Measurements from ENCODE around the gene TEX52. TPM values are rescaled to one million over a fixed set of nuclear protein-coding genes. Genes with fewer than 3 reads are reported as not detected.

The TEX52 gene
- polyA plus RNA-seq, 1 donor from 2014 or later, result not detected

GRCh38 chr12:2897418-2897817 is 40.6 kb upstream of the TEX52 start:
- H3K4me2 ChIP-seq (ENCODE audit: low read length), result no peak overlapping the region
- TF ChIP-seq, protein P1, sequence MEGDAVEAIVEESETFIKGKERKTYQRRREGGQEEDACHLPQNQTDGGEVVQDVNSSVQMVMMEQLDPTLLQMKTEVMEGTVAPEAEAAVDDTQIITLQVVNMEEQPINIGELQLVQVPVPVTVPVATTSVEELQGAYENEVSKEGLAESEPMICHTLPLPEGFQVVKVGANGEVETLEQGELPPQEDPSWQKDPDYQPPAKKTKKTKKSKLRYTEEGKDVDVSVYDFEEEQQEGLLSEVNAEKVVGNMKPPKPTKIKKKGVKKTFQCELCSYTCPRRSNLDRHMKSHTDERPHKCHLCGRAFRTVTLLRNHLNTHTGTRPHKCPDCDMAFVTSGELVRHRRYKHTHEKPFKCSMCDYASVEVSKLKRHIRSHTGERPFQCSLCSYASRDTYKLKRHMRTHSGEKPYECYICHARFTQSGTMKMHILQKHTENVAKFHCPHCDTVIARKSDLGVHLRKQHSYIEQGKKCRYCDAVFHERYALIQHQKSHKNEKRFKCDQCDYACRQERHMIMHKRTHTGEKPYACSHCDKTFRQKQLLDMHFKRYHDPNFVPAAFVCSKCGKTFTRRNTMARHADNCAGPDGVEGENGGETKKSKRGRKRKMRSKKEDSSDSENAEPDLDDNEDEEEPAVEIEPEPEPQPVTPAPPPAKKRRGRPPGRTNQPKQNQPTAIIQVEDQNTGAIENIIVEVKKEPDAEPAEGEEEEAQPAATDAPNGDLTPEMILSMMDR (IDR thresholded peaks at IDR 0.05; ENCODE audit: poor library complexity, severe bottlenecking), result no peak
- TF ChIP-seq RAD21 (conservative IDR thresholded peaks at IDR 0.05) (no peak), TAF1 (IDR thresholded peaks at IDR 0.05; ENCODE audit: low read depth) (no peak), POLR2AphosphoS5 (IDR thresholded peaks at IDR 0.05) (no peak), MXI1 (conservative IDR thresholded peaks at IDR 0.05; ENCODE audit: poor library complexity, severe bottlenecking) (no peak), SMC3 (conservative IDR thresholded peaks at IDR 0.05; ENCODE audit: poor library complexity) (no peak), EZH2 (IDR thresholded peaks at IDR 0.05; ENCODE audit: borderline replicate concordance, insufficient read depth, low read length, poor library complexity, severe bottlenecking) (no peak), EP300 (conservative IDR thresholded peaks at IDR 0.05; ENCODE audit: poor library complexity, severe bottlenecking) (no peak)
- TF ChIP-seq, protein P2, sequence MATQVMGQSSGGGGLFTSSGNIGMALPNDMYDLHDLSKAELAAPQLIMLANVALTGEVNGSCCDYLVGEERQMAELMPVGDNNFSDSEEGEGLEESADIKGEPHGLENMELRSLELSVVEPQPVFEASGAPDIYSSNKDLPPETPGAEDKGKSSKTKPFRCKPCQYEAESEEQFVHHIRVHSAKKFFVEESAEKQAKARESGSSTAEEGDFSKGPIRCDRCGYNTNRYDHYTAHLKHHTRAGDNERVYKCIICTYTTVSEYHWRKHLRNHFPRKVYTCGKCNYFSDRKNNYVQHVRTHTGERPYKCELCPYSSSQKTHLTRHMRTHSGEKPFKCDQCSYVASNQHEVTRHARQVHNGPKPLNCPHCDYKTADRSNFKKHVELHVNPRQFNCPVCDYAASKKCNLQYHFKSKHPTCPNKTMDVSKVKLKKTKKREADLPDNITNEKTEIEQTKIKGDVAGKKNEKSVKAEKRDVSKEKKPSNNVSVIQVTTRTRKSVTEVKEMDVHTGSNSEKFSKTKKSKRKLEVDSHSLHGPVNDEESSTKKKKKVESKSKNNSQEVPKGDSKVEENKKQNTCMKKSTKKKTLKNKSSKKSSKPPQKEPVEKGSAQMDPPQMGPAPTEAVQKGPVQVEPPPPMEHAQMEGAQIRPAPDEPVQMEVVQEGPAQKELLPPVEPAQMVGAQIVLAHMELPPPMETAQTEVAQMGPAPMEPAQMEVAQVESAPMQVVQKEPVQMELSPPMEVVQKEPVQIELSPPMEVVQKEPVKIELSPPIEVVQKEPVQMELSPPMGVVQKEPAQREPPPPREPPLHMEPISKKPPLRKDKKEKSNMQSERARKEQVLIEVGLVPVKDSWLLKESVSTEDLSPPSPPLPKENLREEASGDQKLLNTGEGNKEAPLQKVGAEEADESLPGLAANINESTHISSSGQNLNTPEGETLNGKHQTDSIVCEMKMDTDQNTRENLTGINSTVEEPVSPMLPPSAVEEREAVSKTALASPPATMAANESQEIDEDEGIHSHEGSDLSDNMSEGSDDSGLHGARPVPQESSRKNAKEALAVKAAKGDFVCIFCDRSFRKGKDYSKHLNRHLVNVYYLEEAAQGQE (IDR thresholded peaks at IDR 0.05; ENCODE audit: borderline replicate concordance), result no peak

GRCh38 chr12:2895511-2895910 is 38.7 kb upstream of the TEX52 start:
- TF ChIP-seq TAF1 (IDR thresholded peaks at IDR 0.05; ENCODE audit: low read depth), result no peak
- TF ChIP-seq, protein P1 (IDR thresholded peaks at IDR 0.05; ENCODE audit: poor library complexity, severe bottlenecking), result no peak
- TF ChIP-seq EZH2 (IDR thresholded peaks at IDR 0.05; ENCODE audit: borderline replicate concordance, insufficient read depth, low read length, poor library complexity, severe bottlenecking), result no peak
- TF ChIP-seq, protein P2 (IDR thresholded peaks at IDR 0.05; ENCODE audit: borderline replicate concordance), result no peak
- TF ChIP-seq RAD21 (conservative IDR thresholded peaks at IDR 0.05), result no peak
- TF ChIP-seq POLR2AphosphoS5 (IDR thresholded peaks at IDR 0.05), result no peak
- no peak for TF ChIP-seq EP300 (conservative IDR thresholded peaks at IDR 0.05; ENCODE audit: poor library complexity, severe bottlenecking)
- no peak for TF ChIP-seq MXI1 (conservative IDR thresholded peaks at IDR 0.05; ENCODE audit: poor library complexity, severe bottlenecking)
- no peak for TF ChIP-seq SMC3 (conservative IDR thresholded peaks at IDR 0.05; ENCODE audit: poor library complexity)
- H3K27ac ChIP-seq (ENCODE audit: low read length), result no peak overlapping the region
- H3K36me3 ChIP-seq (ENCODE audit: insufficient read depth, low read length), result no peaks in the 10 kb centered on the region
- H3K79me2 ChIP-seq (replicated peaks; ENCODE audit: insufficient read depth, low read length), result peaks cover 14% of the 10 kb centered on the region
- H3K27me3 ChIP-seq (ENCODE audit: insufficient read depth, low read depth, low read length), result no peaks in the 10 kb centered on the region
- no peaks in the 10 kb centered on the region for H3K9me3 ChIP-seq (ENCODE audit: low read length)
- H2AFZ ChIP-seq (ENCODE audit: low read depth, low read length), result no peak overlapping the region
- H3F3A ChIP-seq (ENCODE audit: insufficient read depth, low read length, poor library complexity, severe bottlenecking), result peaks cover 4% of the 10 kb centered on the region
- no peak overlapping the region for H3K4me3 ChIP-seq (ENCODE audit: low read length)
- no peak overlapping the region for H3K9ac ChIP-seq (ENCODE audit: low read length)
- H4K20me1 ChIP-seq (ENCODE audit: insufficient read depth), result no peaks in the 10 kb centered on the region
- no peaks in the 10 kb centered on the region for H3K9me2 ChIP-seq (ENCODE audit: insufficient read depth, low read length)
- H3K4me2 ChIP-seq (ENCODE audit: low read length), result no peak overlapping the region

More at GRCh38 chr12:2897418-2897817, 40.6 kb upstream of the TEX52 start:
- Histone ChIP-seq H3K27me3 (ENCODE audit: insufficient read depth, low read depth, low read length) (no peaks in the 10 kb centered on the region), H2AFZ (ENCODE audit: low read depth, low read length) (no peak overlapping the region), H3F3A (ENCODE audit: insufficient read depth, low read length, poor library complexity, severe bottlenecking) (no peaks in the 10 kb centered on the region), H4K20me1 (ENCODE audit: insufficient read depth) (no peaks in the 10 kb centered on the region), H3K9ac (ENCODE audit: low read length) (no peak overlapping the region), H3K9me3 (ENCODE audit: low read length) (no peaks in the 10 kb centered on the region), H3K27ac (ENCODE audit: low read length) (no peak overlapping the region), H3K79me2 (replicated peaks; ENCODE audit: insufficient read depth, low read length) (peaks cover 9% of the 10 kb centered on the region), H3K9me2 (ENCODE audit: insufficient read depth, low read length) (no peaks in the 10 kb centered on the region), H3K36me3 (ENCODE audit: insufficient read depth, low read length) (no peaks in the 10 kb centered on the region), H3K4me3 (ENCODE audit: low read length) (no peak overlapping the region)
